Measurements from ENCODE around the gene NEGR1.

Gene NEGR1

GRCh38 chr1:71766748-71767147, 515.6 kb downstream of the NEGR1 start:
- no peak for DNase-seq

GRCh38 chr1:71762514-71763255, 519.7 kb downstream of the NEGR1 start:
- no peak for DNase-seq

GRCh38 chr1:71755441-71755840, 526.9 kb downstream of the NEGR1 start:
- no peak for DNase-seq

- DNase-seq, result no peak
These were observed 528.6 kb downstream of the NEGR1 start for GRCh38 chr1:71753746-71754145.

DNA sequence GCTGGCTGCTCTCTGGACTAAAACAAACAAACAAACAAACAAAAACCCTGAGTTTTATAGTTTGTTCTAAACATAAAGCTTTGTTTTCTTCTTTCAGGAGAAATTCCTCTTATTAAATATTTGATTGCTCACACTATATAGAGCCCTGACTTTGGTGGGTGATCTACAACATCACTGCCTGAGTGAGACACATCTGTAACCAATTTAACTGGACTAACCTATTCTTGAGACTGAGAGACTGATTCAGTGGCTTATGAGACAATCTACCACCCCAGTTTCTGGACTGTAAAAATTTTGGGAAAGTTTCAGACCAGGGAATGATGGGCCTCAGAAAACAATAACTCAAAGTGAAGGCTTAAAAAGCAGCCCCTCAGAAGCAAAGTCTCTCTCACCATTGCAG, 537.0 kb downstream of the NEGR1 start:
- DNase-seq, result no peak

- no peak for DNase-seq
These were observed 538.5 kb downstream of the NEGR1 start for GRCh38 chr1:71743862-71744261.

DNA sequence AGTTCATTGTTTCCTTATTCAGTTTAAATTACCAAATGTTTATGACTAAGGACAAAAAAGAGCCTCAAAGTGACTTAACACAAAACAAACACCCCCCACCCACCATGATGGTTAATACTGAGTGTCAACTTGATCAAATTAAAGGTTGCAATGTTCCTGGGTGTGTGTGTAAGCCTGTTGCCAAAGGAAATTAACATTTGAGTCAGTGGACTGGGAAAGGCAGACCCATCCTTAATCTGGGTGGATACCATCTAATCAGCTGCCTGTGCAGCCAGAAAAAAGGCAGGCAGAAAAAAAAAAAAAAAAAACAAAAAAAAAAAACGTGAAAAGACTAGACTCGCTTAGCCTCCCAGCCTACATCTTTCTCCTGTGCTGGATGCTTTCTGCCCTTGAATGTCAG, 543.4 kb downstream of the NEGR1 start:
- DNase-seq, result no peak

GRCh38 chr1:71738256-71738655, 544.1 kb downstream of the NEGR1 start:
- DNase-seq, result no peak

- DNase-seq, result no peak
These were observed 544.6 kb downstream of the NEGR1 start for GRCh38 chr1:71737768-71738167.

GRCh38 chr1:71733121-71733520, 549.2 kb downstream of the NEGR1 start:
- DNase-seq, result no peak

DNA sequence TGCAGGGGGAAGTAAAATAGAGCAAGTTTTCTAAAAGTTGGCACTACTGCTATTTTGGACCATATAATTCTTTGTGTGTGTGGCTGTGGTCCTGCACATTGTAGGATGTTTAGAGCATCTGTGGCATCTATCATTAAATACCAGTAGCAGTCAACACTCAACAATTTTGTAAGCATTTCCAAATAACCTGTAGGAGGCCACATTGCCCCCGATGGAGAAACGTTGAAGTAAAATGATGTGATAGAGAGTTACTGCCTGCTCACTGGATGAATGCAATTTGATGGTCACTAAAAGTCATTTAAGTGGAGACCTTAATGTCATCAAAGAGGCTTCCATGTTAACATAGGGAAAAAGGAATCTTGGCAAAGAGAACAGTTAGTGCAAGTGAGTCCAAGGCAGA, 560.8 kb downstream of the NEGR1 start:
- DNase-seq, result no peak

DNA sequence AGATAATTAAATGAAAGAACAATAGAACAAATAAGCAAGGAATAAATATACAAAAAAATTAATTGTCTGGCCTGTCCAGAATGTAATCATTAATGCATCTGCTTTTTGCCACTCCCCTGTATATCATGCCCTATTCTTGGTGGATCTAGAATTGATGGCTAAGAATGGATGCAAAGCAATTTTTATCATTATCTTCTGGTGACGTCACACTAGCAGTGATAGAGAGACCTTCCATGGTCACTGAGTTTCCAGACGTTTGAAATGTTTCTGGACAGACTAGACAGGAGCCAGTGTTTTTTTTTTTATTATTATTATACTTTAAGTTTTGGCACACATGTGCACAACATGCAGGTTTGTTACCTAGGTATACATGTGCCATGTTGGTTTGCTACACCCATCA, 563.0 kb downstream of the NEGR1 start:
- no peak for DNase-seq

GRCh38 chr1:71717186-71717585, 565.2 kb downstream of the NEGR1 start:
- DNase-seq, result no peak

DNA sequence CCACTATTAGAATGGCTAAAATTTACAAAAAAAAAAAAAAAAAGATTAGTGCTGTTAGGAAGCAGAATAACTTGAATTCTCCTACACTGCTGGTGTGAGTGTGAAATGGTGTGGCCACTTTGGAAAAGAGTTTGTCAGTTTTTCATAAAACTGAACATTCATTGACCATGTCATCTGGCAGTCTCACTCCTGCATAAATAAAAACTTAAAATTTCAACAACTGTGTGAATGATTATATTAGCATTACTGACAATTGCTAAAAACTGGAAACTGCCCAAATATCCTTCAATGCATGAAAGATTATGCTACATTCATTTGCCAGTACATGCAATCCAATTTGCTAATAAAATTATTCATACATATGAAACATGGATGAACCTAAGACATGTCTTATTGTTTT, 570.9 kb downstream of the NEGR1 start:
- no peak for DNase-seq

GRCh38 chr1:71706029-71706671, 576.2 kb downstream of the NEGR1 start:
- DNase-seq, result no peak

GRCh38 chr1:71698186-71698585, 584.2 kb downstream of the NEGR1 start:
- no peak for DNase-seq

DNA sequence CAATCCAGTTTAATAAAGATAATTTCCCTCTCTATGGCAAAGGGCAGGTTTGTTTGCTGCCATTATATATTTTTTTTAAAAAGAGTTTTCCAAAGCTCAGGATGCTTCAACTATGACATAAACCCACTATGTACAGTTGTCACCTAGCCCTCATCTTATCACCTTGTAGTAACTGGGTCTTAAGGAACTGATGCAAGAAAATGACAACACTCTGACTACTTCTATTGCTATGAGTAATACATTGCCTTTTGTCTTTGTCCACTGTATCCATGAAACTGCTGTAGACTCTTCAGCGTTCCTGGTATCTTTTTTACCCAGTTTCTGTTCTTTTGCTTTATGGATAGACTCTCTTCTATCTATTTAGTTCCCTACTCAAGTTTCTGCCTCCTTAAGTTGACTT, 586.5 kb downstream of the NEGR1 start:
- DNase-seq, result no peak

GRCh38 chr1:71695084-71695483, 587.3 kb downstream of the NEGR1 start:
- no peak for DNase-seq

DNA sequence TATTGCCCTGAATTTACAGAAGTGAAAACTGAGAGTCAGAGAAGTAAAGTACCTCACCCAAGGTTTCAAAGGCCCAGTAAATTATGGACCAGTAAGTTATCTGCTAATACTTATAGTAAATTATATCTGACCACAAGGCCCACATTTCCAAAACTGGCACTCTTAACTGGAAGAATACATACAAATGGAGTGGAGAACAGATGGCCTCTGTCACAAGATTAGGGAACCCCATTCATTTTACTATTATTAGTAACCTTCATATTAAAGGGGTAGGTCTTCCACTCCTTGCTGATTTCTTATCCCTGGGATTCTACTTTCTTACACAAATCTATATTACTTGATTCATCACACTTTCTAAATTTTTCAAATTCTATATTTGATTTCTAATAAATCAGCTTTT, 588.8 kb downstream of the NEGR1 start:
- DNase-seq, result no peak

GRCh38 chr1:71689635-71690034, 592.7 kb downstream of the NEGR1 start:
- no peak for DNase-seq

DNA sequence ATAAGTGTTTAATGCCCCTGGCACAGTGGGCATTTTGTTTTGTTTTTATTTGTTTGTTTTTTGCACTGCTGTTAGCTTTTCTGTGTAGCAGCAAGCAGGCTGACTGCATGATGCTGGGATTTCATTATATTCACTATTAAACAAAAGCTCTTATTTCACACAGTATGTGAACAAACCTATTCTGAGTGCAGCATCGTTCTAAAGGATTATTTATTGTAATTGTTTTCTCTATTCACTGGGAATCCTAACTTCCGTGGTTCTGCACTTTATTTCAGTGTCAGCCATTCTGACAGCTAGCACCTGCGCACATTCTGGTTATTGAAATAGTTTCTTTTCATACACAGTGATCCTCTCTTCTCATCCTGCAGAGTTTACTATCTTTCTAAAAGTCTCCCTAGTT, 595.0 kb downstream of the NEGR1 start:
- DNase-seq, result no peak

DNA sequence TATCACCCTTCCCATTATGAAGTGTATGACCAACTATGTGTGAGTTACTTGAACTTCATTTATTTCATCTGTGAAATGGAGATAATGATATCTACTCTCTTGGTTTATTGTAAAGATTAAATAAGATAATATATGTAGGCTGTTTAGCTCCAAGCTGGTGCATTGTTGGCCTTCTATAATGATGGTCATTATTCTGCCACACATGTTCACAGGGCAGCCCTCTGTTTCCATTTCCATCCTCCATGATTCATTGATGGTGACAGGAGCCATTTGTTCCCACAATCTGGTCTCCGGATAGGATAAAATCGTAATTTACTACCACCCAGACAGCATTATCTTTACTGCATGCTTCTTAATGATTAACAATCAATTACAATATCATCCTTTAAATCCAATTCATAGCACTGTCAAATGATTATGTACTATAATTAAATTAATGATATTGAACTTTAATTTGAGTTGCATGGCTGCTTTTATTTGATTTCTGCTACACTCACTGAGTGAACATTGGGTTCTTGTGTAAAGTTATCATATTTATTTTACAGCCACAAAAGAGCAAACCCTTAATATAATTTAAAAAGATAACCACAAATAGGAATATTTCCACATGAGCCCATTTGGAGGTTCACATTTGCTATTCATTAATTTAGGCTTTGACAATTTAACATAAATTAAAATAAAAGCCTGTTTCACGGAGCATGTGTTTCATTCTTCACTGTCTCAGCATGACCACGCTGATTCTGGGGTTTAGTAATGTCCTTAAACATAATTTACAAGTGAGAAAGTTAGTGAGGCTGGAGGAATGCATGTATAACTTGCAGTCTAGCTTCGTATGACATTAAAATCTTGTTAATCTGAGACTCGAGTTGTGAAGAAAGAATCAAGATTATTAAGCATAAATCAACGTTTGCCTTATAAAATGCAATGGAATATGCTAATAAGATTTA, 605.1 kb downstream of the NEGR1 start:
- no peak for DNase-seq

- DNase-seq, result no peak
These were observed 614.3 kb downstream of the NEGR1 start for GRCh38 chr1:71668065-71668464.

DNA sequence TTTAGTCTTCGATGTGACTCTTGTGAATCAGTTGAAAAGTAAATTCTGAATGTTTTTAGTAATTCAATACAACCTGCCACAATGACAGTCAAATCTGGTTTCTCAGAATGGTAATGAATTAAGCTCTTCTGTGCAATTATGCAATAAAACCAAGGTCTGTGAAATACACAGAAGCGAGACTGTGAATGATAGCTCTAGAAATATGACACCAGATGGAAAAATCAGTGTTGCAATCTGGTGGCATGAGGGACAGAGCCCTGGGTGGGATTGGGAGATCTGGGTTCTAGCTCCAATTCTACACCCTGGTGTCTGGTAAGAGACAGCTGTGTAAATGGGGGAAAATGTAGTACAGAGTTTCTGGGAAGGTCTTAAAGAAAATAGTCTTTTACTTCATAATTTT, 615.1 kb downstream of the NEGR1 start:
- DNase-seq, result no peak

Measured in activated naive CD4-positive, alpha-beta T cell (primary cell).